NB4 (cell line): ENCODE measurements around the gene ALKBH2.

Experiments
- DNase-seq: peaks from one replicate; pipeline ENCODE4 v3.0.0; 2010; ENCODE audit warnings: low read depth
- H3K4me3 ChIP-seq: one replicate; pipeline ENCODE4 v1.5.1; 2011; ENCODE audit warnings: mild to moderate bottlenecking, low read depth, low read length, moderate library complexity
- CTCF ChIP-seq: IDR thresholded peaks from one replicate; pipeline ENCODE4 v1.5.1; 2012; ENCODE audit warnings: low read depth, low read length
- MYC ChIP-seq: IDR thresholded peaks from 2 replicates; pipeline ENCODE4 v1.6.1; 2011; ENCODE audit warnings: low read depth, low read length
- POLR2A ChIP-seq: IDR thresholded peaks from 2 replicates; pipeline ENCODE4 v1.6.1; 2011; ENCODE audit warnings: mild to moderate bottlenecking; ENCODE audit not compliant: insufficient read length; ENCODE audit errors: extremely low read depth
- TF ChIP-seq, protein P1 (sequence below): IDR thresholded peaks from 2 replicates; pipeline ENCODE4 v1.6.1; 2011; ENCODE audit warnings: low read depth, low read length

Gene ALKBH2

GRCh38 chr12:109088818-109089217, 4.5 kb downstream of the ALKBH2 start:
- H3K4me3 ChIP-seq, result no peak overlapping the region
- DNase-seq, result no peak
- no peak for TF ChIP-seq CTCF
- TF ChIP-seq POLR2A, result no peak
- TF ChIP-seq, protein P1, sequence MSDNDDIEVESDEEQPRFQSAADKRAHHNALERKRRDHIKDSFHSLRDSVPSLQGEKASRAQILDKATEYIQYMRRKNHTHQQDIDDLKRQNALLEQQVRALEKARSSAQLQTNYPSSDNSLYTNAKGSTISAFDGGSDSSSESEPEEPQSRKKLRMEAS, result no peak
- TF ChIP-seq MYC, result no peak

- TF ChIP-seq MYC (no peak), POLR2A (no peak)
- no peak overlapping the region for H3K4me3 ChIP-seq
- no peak for DNase-seq
These were observed 6.0 kb downstream of the ALKBH2 start for GRCh38 chr12:109087250-109087649.

DNA sequence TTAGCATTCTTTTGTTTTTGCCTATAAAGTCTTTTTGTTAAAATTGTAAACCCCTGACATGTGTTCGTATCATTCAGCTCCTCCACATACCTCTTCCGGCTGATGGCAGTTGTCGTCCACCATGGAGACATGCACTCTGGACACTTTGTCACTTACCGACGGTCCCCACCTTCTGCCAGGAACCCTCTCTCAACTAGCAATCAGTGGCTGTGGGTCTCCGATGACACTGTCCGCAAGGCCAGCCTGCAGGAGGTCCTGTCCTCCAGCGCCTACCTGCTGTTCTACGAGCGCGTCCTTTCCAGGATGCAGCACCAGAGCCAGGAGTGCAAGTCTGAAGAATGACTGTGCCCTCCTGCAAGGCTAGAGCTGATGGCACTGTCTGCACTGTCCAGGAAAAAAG, 7.7 kb downstream of the ALKBH2 start:
- DNase-seq, result no peak
- H3K4me3 ChIP-seq, result no peak overlapping the region
- TF ChIP-seq CTCF, result no peak
- no peak for TF ChIP-seq MYC
- TF ChIP-seq POLR2A, result no peak
- TF ChIP-seq, protein P1, result no peak

DNA sequence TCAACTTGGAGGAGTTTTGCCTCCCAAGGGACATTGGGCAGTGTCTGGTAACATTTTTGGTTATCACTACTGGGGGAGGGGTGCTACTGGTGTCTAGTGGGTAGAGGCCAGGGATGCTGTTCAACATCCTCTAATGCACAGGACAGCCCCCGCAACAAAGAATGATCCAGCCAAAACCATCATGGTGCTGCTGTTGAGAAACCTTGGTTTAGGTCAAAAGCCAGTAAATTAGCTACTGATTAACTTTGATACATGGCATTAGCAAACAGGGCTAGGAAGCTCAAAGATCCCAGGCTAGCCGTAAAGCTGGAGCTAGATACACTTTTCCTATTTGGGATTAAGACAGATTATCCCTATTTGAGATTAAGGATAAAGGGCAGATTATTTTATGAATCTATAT, 8.8 kb downstream of the ALKBH2 start:
- DNase-seq, result no peak
- TF ChIP-seq MYC (no peak), POLR2A (no peak), CTCF (no peak)
- TF ChIP-seq, protein P1, result no peak
- no peak overlapping the region for H3K4me3 ChIP-seq

- H3K4me3 ChIP-seq, result no peak overlapping the region
- no peak for TF ChIP-seq MYC
- TF ChIP-seq, protein P1, result no peak
- no peak for TF ChIP-seq CTCF
- no peak for TF ChIP-seq POLR2A
- no peak for DNase-seq
These were observed 10.5 kb downstream of the ALKBH2 start for GRCh38 chr12:109082751-109083150.

GRCh38 chr12:109074866-109075265, 18.4 kb downstream of the ALKBH2 start:
- H3K4me3 ChIP-seq, result no peak overlapping the region
- TF ChIP-seq MYC, result no peak
- no peak for TF ChIP-seq CTCF
- no peak for TF ChIP-seq POLR2A
- TF ChIP-seq, protein P1, result no peak
- DNase-seq, result no peak
